ENCODE results near the gene GDI1.

Gene GDI1

GRCh38 chrX:154482786-154483185, 45.8 kb downstream of the GDI1 start:
- no peak for DNase-seq (ENCODE audit: low read depth)

- DNase-seq (ENCODE audit: low read depth), result no peak
Observed at GRCh38 chrX:154483325-154483724, 46.4 kb downstream of the GDI1 start.

GRCh38 chrX:154484255-154485149, 47.5 kb downstream of the GDI1 start:
- DNase-seq (ENCODE audit: low read depth), result no peak

GRCh38 chrX:154485150-154486051, 48.4 kb downstream of the GDI1 start:
- no peak for DNase-seq (ENCODE audit: low read depth)

- DNase-seq (ENCODE audit: low read depth), result peak; percentile 10
Observed at GRCh38 chrX:154486052-154486395, 49.1 kb downstream of the GDI1 start.

GRCh38 chrX:154486396-154487207, 49.6 kb downstream of the GDI1 start, which contains the start of gene UBL4A:
Gene UBL4A, minus strand, starts transcription at chrX:154486615. Its CDS starts 31 bp downstream, at chrX:154486584.
- DNase-seq (ENCODE audit: low read depth), result peak; percentile 43

- no peak for DNase-seq (ENCODE audit: low read depth)
Observed at GRCh38 chrX:154487518-154488290, 50.8 kb downstream of the GDI1 start.

GRCh38 chrX:154488336-154489075, 51.6 kb downstream of the GDI1 start:
- DNase-seq (ENCODE audit: low read depth), result no peak

- DNase-seq (ENCODE audit: low read depth), result no peak
Observed at GRCh38 chrX:154489182-154489581, 52.2 kb downstream of the GDI1 start.

- DNase-seq (ENCODE audit: low read depth), result no peak
Observed at GRCh38 chrX:154490021-154490413, 53.1 kb downstream of the GDI1 start.

GRCh38 chrX:154490414-154491083, 53.6 kb downstream of the GDI1 start, which contains the start of gene SLC10A3:
Gene SLC10A3, minus strand, starts transcription at chrX:154490629. Its CDS starts 1,689 bp downstream, at chrX:154488940.
- peak; percentile 84 for DNase-seq (ENCODE audit: low read depth)

Measured in activated T-helper 1 cell treated with Interleukin-2 at 50 U/mL for 16 hours (primary cell).